GM21526 (cell line): ENCODE results near the gene RAPGEF5.

Source experiments
- ATAC-seq: cut with Tn5 transposase; IDR thresholded peaks from one replicate; pipeline ENCODE4 v1.9.1; 2021; ENCODE audit warnings: moderate library complexity; ENCODE audit not compliant: unreplicated experiment, low FRiP score

The RAPGEF5 gene

GRCh38 chr7:22380333-22380732, 23.4 kb upstream of the RAPGEF5 start:
- ATAC-seq, result no peak

DNA sequence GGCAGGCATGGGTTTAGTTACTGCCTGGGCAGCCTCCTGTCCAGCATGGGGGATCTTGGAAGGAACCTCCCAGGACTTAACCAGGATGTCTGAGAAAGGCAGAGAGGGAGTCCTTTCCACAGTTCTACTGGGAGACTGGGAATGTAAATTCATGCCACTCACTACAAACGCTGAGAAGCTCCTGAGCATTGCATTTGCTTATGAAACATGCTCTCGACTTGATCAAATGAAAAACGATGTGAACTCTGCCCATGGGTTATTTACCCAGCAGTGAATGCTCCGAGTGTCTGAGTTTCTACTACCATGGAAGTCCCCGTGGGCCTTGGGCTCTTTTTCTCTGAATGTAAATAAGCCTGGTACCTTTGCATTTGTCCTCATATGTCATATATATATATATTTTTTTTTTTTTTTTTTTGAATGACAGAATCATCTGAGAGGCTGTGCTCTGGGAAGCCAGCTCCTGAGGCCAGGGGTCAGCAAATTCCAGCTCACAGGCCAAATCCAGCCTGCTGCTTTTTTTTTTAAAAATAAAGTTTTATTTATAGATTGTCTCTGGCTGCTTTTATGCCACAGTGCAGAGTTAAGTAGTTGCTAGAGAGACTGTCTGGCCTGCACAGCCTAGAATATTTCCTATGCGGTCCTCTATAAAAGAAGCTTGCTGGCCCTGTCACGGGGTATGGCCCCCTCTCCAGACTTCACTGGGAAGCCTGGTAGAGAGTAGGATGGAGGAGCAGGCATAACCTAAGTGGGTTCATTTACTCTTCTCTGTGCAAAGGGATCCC, 21.4 kb upstream of the RAPGEF5 start:
- ATAC-seq, result no peak

GRCh38 chr7:22377703-22378102, 20.7 kb upstream of the RAPGEF5 start:
- ATAC-seq, result no peak

DNA sequence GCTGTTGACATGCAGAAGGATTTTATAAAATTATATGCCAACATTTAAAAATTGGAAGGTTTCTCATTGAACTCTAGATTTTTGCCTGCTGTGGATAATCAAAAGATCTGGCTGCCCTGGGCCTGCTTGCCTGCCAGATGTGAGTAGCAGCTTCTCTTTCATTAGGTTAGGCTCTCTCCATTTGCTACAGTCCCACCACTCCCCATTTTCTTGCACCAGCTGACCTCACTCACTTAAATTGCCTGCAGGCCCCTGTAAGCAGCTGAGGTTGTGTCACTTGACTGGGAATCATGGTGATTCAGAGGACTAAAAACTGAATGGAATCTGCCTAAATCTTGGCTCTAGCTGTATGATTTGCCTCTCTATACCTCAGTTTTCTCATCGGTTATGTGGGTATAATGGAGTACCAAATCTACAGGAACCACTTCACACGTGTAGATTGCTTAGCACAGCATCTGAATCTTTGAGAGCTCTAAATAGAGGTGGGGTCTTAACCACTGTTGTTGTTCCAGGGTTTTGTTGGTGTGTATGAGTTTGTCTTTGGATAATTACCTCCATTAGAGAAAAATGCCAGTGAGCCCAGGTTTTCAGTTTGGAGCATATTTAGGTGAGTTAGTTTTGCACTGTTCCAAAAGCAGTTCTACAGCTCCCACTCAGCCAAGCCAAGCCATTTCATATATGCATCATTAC, 18.6 kb upstream of the RAPGEF5 start:
- ATAC-seq, result no peak

GRCh38 chr7:22373911-22374310, 17.0 kb upstream of the RAPGEF5 start:
- ATAC-seq, result no peak

- no peak for ATAC-seq
These were observed 16.4 kb upstream of the RAPGEF5 start for GRCh38 chr7:22373388-22373787.

DNA sequence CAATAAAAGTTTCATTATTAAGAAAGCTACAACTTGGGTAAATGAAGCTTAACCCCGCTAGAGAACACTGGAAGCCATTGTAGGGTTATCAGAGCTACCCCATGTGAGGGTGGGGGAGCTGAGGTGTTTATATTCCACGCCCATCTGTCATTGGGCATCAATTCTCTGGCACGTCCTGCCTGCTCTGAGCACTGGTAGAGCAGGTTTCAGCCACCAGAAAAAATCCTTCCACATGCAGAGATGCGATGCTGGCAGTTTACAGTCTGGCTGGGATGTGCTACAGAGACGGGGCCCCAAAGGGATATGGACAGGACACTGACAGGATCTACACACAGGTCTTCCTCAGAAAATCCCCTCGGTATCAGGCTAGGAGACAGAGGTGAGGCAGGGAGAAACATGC, 15.9 kb upstream of the RAPGEF5 start:
- no peak for ATAC-seq

- no peak for ATAC-seq
These were observed 14.9 kb upstream of the RAPGEF5 start for GRCh38 chr7:22371878-22372277.

- ATAC-seq, result no peak
These were observed 7.9 kb upstream of the RAPGEF5 start for GRCh38 chr7:22364900-22365299.

- ATAC-seq, result no peak
These were observed 6.9 kb upstream of the RAPGEF5 start for GRCh38 chr7:22363756-22364422.

DNA sequence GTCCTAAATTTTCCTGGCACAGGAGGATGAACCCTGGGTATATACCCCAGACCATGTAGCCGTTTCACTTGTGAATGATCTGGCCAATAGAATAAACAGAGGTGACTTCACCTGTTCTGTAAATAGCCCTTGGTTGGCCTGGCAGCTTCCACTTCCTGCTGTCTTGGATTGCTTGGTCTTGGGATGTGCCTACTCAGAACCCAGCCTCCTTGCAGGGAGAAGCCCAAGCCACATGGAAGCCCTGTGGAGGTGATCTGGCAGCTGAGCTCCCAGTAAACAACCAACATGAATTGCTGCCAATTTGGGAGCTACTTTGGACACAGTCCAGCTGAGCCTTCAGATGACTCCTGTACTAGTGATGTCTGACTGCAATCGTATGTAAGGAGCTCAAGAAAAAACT, 4.8 kb upstream of the RAPGEF5 start:
- no peak for ATAC-seq

GRCh38 chr7:22361320-22361719, 4.4 kb upstream of the RAPGEF5 start:
- no peak for ATAC-seq

GRCh38 chr7:22358820-22359697, 2.1 kb upstream of the RAPGEF5 start:
- no peak for ATAC-seq

DNA sequence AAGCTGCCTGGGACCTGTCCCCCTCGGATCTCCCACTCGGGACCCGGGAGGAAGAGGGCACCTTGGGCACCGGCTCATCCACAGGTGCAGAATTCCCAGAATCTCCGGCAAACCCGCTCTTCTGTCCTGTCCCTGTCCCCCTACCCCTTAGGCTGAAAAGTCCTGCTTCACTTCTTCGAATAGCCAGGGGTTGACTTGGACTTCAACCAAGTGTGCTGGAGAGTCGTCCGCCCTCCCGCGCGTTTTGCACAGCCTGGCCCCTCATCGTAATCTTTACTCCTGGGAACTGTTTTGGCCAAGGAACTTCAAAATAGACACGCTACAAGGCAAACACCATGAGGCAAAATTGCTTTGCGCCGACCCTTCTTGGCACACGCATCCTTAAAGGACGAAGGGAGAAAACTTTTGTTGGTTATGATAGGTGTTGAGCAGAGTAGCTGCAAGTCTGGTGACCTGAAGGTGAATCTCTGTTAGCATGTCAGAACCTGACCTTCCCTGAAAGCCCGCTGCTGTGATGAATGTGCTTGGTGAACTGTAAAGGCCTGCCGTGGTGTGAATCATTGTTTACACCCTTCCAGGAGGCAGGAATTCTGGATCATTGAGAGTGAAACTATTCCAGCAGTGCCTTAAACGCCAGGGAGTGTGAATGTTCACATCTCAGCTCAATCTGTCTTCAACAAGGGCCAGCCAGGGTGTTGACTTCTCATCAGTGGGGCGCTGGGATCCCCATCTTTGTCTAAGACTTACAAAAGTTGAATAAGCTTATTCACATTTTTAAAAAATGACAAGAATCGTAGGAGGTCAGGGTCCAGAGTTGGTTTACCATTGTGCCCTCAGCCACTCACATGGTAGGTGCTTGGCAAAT, 589 bp upstream of the RAPGEF5 start:
- ATAC-seq, result no peak

DNA sequence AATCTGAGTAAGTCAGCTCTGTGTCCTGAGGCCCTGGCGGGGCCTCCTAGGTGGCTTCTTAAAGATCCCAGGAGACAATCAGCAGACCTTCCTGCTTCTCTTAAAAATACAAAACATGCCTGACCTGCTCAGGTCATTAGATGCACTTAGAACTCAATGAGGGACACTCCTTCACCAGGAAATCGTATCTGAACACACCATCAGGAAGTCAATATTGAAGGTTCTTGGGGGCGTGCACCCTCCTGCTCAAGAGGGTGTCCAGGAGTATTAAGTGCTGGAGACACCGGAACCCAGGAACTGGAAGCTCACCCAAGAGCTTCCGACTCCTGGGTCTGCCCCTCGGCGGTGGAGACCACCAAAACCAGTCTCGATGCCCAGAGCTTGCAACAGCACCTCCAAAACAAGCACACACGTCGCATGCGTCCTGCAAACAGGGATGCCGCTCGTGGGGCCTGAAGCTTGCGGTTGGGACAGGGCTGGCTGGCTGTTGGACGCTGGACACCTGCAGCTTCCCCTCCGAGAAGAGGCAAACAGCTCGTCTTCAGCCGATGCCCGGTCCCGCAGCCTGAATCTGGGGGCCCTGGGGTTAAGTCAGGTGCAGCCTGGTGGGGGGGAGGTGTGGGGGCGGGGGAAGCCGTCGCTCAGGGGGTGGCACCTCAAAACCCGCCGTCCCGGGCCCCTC, 803 bp downstream of the RAPGEF5 start:
- no peak for ATAC-seq

GRCh38 chr7:22355620-22356009, 1.3 kb downstream of the RAPGEF5 start:
- ATAC-seq, result no peak

- ATAC-seq, result no peak
These were observed 2.5 kb downstream of the RAPGEF5 start for GRCh38 chr7:22354462-22354861.

DNA sequence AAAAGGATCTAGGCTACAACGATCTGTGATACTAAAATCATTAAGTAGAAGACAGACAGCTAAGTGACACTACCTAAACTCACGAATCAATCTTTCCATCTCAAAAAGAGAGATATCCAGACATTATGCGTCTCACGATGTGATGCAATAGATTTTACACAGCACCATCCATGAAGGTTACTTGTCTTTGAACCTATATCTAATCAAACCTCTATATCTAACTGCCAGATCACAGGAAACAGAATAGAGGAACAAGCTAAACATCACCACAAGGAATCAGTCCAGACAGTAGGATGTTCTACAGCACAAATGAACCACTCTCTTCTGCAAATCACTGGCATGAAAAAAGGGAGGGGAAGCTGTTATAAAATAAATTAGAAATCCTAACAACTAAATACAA, 4.1 kb downstream of the RAPGEF5 start:
- no peak for ATAC-seq

DNA sequence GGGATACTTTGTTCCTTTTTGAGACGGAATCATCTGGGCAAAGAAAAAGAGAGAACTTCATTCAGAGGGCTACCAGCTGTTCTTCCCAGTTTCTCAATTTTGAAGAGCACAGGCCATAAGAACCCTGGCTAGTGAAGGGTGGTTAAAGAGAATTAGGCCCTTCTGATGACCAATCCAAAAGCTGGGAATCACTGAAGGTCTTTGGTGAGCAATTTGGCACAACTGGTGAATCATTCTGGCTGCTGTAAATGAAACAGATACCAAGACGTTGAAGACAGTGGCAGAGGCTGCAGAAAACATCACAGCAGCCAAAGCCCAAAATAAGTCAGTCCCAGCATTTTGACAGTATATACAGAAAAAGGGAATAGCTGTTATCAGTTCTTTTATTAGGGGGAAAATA, 5.1 kb downstream of the RAPGEF5 start:
- ATAC-seq, result no peak
